ENCODE results near the gene LDLRAD3.

Gene LDLRAD3

GRCh38 chr11:36019005-36019596 lies 75.2 kb downstream of the LDLRAD3 start:
- no peak overlapping the region for H3K27ac ChIP-seq
- no peak for DNase-seq
- H3K27me3 ChIP-seq (ENCODE audit: insufficient read depth, low read depth, severe bottlenecking), result no peaks in the 10 kb centered on the region
- no peak overlapping the region for H3K4me3 ChIP-seq (ENCODE audit: low read depth, low read length)
- H3K36me3 ChIP-seq, result no peaks in the 10 kb centered on the region
- no peaks in the 10 kb centered on the region for H3K9me3 ChIP-seq (ENCODE audit: severe bottlenecking)
- no peak for TF ChIP-seq CTCF (IDR thresholded peaks at IDR 0.05; ENCODE audit: low read depth, low read length)

- no peak for TF ChIP-seq CTCF (IDR thresholded peaks at IDR 0.05; ENCODE audit: low read depth, low read length)
- no peaks in the 10 kb centered on the region for H3K27me3 ChIP-seq (ENCODE audit: insufficient read depth, low read depth, severe bottlenecking)
- no peaks in the 10 kb centered on the region for H3K36me3 ChIP-seq
- H3K9me3 ChIP-seq (ENCODE audit: severe bottlenecking), result no peaks in the 10 kb centered on the region
- no peak overlapping the region for H3K27ac ChIP-seq
- no peak overlapping the region for H3K4me3 ChIP-seq (ENCODE audit: low read depth, low read length)
- DNase-seq, result no peak
These were observed 75.9 kb downstream of the LDLRAD3 start for GRCh38 chr11:36019722-36020121.

GRCh38 chr11:36022882-36023281 lies 79.0 kb downstream of the LDLRAD3 start:
- peak; percentile 92 for DNase-seq
- TF ChIP-seq CTCF (IDR thresholded peaks at IDR 0.05; ENCODE audit: low read depth, low read length), result no peak
- H3K27ac ChIP-seq, result peak overlapping the region; percentile 72
- no peaks in the 10 kb centered on the region; the same call in 1 of the 2 replicates for H3K36me3 ChIP-seq
- H3K4me3 ChIP-seq (ENCODE audit: low read depth, low read length), result peak overlapping the region; percentile 20; the same call in 1 of the 2 replicates
- H3K27me3 ChIP-seq (ENCODE audit: insufficient read depth, low read depth, severe bottlenecking), result no peaks in the 10 kb centered on the region
- no peaks in the 10 kb centered on the region for H3K9me3 ChIP-seq (ENCODE audit: severe bottlenecking)

GRCh38 chr11:36023922-36024321 lies 80.1 kb downstream of the LDLRAD3 start:
- no peak overlapping the region for H3K4me3 ChIP-seq (ENCODE audit: low read depth, low read length)
- no peaks in the 10 kb centered on the region; the same call in 1 of the 2 replicates for H3K36me3 ChIP-seq
- no peak for TF ChIP-seq CTCF (IDR thresholded peaks at IDR 0.05; ENCODE audit: low read depth, low read length)
- no peaks in the 10 kb centered on the region for H3K27me3 ChIP-seq (ENCODE audit: insufficient read depth, low read depth, severe bottlenecking)
- H3K9me3 ChIP-seq (ENCODE audit: severe bottlenecking), result no peaks in the 10 kb centered on the region
- H3K27ac ChIP-seq, result peak overlapping the region; percentile 65
- DNase-seq, result no peak

- peak overlapping the region; percentile 53 for H3K27ac ChIP-seq
- H3K9me3 ChIP-seq (ENCODE audit: severe bottlenecking), result no peaks in the 10 kb centered on the region
- TF ChIP-seq CTCF (IDR thresholded peaks at IDR 0.05; ENCODE audit: low read depth, low read length), result no peak
- H3K4me3 ChIP-seq (ENCODE audit: low read depth, low read length), result no peak overlapping the region
- DNase-seq, result peak; percentile 42
- H3K27me3 ChIP-seq (ENCODE audit: insufficient read depth, low read depth, severe bottlenecking), result no peaks in the 10 kb centered on the region
- H3K36me3 ChIP-seq, result peaks cover 1% of the 10 kb centered on the region
These were observed 80.9 kb downstream of the LDLRAD3 start for GRCh38 chr11:36024716-36025115.

Data from WERI-Rb-1 (cell line).